Loucy (cell line): ENCODE results near the gene RP2.
A peak's percentile ranks its signal among the peaks of the same experiment; 100 is the strongest.

Experiments used
- H2AFZ ChIP-seq: fragments of 200-600 bp; sonication (generic); 2 replicates; pipeline ENCODE4 v1.6.0; 2016; ENCODE audit warnings: antibody characterized with exemption, mild to moderate bottlenecking, low read length, moderate library complexity
- H3F3A ChIP-seq: fragments of 200-600 bp; 2 replicates; pipeline ENCODE4 v1.6.0; 2016; ENCODE audit warnings: antibody characterized with exemption, low read depth, mild to moderate bottlenecking
- H3K27me3 ChIP-seq: fragments of 200-600 bp; sonication (generic); 2 replicates; pipeline ENCODE4 v1.6.1; 2014; ENCODE audit warnings: low read length, mild to moderate bottlenecking; ENCODE audit not compliant: insufficient read depth, poor library complexity, severe bottlenecking
- H3K36me3 ChIP-seq: fragments of 200-600 bp; sonication (generic); 2 replicates; pipeline ENCODE4 v1.6.1; 2016; ENCODE audit warnings: low read length; ENCODE audit not compliant: insufficient read depth
- H3K4me1 ChIP-seq: fragments of 200-600 bp; sonication (generic); 2 replicates; pipeline ENCODE4 v1.5.1; 2014; ENCODE audit warnings: low read length, mild to moderate bottlenecking; ENCODE audit not compliant: insufficient read depth, poor library complexity, severe bottlenecking
- H3K4me2 ChIP-seq: fragments of 200-600 bp; sonication (generic); 2 replicates; pipeline ENCODE4 v1.6.0; 2014; ENCODE audit warnings: antibody characterized with exemption, low read length, low read depth, mild to moderate bottlenecking; ENCODE audit not compliant: poor library complexity, severe bottlenecking
- H3K4me3 ChIP-seq: fragments of 200-600 bp; sonication (generic); 2 replicates; pipeline ENCODE4 v1.5.1; 2014; ENCODE audit warnings: low read length, mild to moderate bottlenecking, mixed read lengths; ENCODE audit not compliant: poor library complexity, severe bottlenecking
- H3K79me2 ChIP-seq: fragments of 200-600 bp; sonication (generic); 2 replicates; pipeline ENCODE4 v1.6.1; 2014; ENCODE audit warnings: low read length; ENCODE audit not compliant: insufficient read depth
- H3K9ac ChIP-seq: fragments of 200-600 bp; sonication (generic); 2 replicates; pipeline ENCODE4 v1.6.0; 2014; ENCODE audit warnings: mild to moderate bottlenecking, low read depth, low read length, moderate library complexity; ENCODE audit not compliant: poor library complexity, severe bottlenecking
- H3K9me2 ChIP-seq: fragments of 200-600 bp; sonication (generic); replicated peaks from 2 replicates; pipeline ENCODE4 v1.6.1; 2016; ENCODE audit warnings: low read depth, low read length, mixed read lengths
- H3K9me3 ChIP-seq: fragments of 200-600 bp; sonication (generic); 2 replicates; pipeline ENCODE4 v1.6.1; 2014; ENCODE audit warnings: mild to moderate bottlenecking, antibody characterized with exemption, low read length, low read depth; ENCODE audit not compliant: insufficient read depth
- H4K20me1 ChIP-seq: fragments of 200-600 bp; sonication (generic); 2 replicates; pipeline ENCODE4 v1.6.0; 2014; ENCODE audit warnings: antibody characterized with exemption, low read length, mild to moderate bottlenecking; ENCODE audit not compliant: insufficient read depth, poor library complexity, severe bottlenecking
- EZH2phosphoT487 ChIP-seq: fragments of 200-600 bp; IDR thresholded peaks from 2 replicates; pipeline ENCODE4 v1.6.1; 2018; ENCODE audit warnings: antibody characterized with exemption, mild to moderate bottlenecking, moderate library complexity, borderline replicate concordance
- TF ChIP-seq, protein P1 (sequence below): fragments of 200-600 bp; sonication (generic); conservative IDR thresholded peaks from 2 replicates; pipeline ENCODE4 v1.5.1; 2014; ENCODE audit warnings: mild to moderate bottlenecking, antibody characterized with exemption, low read length

Gene RP2

GRCh38 chrX:46837558-46838485, 979 bp downstream of the RP2 start:
- no peaks in the 10 kb centered on the region for H3K9me3 ChIP-seq
- no peaks in the 10 kb centered on the region for H3K36me3 ChIP-seq
- peak overlapping the region; percentile 83 for H3K4me3 ChIP-seq
- H3K79me2 ChIP-seq: peaks cover 52% of the 10 kb centered on the region
- no peaks in the 10 kb centered on the region for H3K9me2 ChIP-seq
- H3K4me2 ChIP-seq: peak overlapping the region; percentile 84
- H3K4me1 ChIP-seq: peaks cover 2% of the 10 kb centered on the region
- no peaks in the 10 kb centered on the region for H3K27me3 ChIP-seq
- peak overlapping the region; percentile 82 for H3K9ac ChIP-seq
- peak overlapping the region; percentile 54; the same call in 1 of the 2 replicates for H2AFZ ChIP-seq
- TF ChIP-seq EZH2phosphoT487: no peak
- TF ChIP-seq, protein P1, sequence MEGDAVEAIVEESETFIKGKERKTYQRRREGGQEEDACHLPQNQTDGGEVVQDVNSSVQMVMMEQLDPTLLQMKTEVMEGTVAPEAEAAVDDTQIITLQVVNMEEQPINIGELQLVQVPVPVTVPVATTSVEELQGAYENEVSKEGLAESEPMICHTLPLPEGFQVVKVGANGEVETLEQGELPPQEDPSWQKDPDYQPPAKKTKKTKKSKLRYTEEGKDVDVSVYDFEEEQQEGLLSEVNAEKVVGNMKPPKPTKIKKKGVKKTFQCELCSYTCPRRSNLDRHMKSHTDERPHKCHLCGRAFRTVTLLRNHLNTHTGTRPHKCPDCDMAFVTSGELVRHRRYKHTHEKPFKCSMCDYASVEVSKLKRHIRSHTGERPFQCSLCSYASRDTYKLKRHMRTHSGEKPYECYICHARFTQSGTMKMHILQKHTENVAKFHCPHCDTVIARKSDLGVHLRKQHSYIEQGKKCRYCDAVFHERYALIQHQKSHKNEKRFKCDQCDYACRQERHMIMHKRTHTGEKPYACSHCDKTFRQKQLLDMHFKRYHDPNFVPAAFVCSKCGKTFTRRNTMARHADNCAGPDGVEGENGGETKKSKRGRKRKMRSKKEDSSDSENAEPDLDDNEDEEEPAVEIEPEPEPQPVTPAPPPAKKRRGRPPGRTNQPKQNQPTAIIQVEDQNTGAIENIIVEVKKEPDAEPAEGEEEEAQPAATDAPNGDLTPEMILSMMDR: no peak
- no peaks in the 10 kb centered on the region for H3F3A ChIP-seq
- peaks cover 16% of the 10 kb centered on the region for H4K20me1 ChIP-seq

DNA sequence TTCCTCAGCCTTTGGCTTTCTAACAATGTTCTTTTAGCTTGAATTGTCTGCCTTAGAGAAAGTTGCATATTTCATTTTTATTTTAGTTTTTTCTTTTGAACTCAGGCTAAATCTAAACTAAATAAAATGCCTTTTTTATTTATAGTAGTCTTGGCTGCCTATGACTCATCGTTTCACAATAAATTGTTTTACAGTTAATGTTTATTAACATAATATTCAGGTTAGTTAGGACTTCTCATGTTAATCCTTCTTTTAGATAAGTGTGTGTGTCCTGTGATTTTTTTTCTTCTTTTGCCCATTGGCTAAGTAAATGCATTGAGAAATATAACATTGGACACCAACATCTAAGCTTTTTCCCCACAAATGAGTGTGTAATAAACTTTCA, 1.6 kb downstream of the RP2 start:
- Histone ChIP-seq H3K9me2 (no peaks in the 10 kb centered on the region), H3K4me3 (peak overlapping the region; percentile 83), H4K20me1 (peaks cover 16% of the 10 kb centered on the region), H3K27me3 (no peaks in the 10 kb centered on the region), H2AFZ (no peak overlapping the region), H3K9me3 (no peaks in the 10 kb centered on the region), H3K36me3 (no peaks in the 10 kb centered on the region), H3K4me1 (peaks cover 2% of the 10 kb centered on the region), H3K4me2 (peak overlapping the region; percentile 84), H3K9ac (peak overlapping the region; percentile 82), H3F3A (no peaks in the 10 kb centered on the region), H3K79me2 (peaks cover 58% of the 10 kb centered on the region)
- TF ChIP-seq, protein P1: no peak
- no peak for TF ChIP-seq EZH2phosphoT487

DNA sequence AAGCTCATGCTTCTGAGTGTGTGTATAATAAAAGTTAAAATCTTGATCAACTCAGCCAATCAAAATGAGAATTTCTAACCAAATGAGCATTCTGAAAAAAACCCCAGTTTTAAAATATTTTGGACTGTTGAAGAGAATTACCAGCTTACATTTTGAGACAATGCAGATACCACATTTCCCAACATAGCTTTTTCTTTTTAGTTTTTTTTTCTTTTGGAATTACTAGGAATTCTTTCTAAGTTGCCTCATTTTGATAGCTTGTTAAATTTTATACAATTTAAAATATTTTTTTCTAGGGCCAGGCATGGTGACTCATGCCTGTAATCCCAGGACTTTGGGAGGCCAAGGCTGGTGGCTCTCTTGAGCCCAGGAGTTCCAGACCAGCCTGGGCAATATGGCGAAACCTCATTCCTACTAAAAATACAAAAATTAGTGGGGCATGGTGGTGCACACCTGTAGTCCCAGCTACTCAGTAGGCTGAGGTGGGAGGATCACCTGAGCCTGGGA, 2.2 kb downstream of the RP2 start:
- peak overlapping the region; percentile 84 for H3K4me2 ChIP-seq
- H3K9me2 ChIP-seq: no peaks in the 10 kb centered on the region
- H4K20me1 ChIP-seq: peaks cover 16% of the 10 kb centered on the region
- H3K79me2 ChIP-seq: peaks cover 61% of the 10 kb centered on the region
- H3K9me3 ChIP-seq: no peaks in the 10 kb centered on the region
- no peaks in the 10 kb centered on the region for H3K36me3 ChIP-seq
- H3K4me1 ChIP-seq: peaks cover 2% of the 10 kb centered on the region
- no peak overlapping the region for H2AFZ ChIP-seq
- H3K9ac ChIP-seq: peak overlapping the region; percentile 82
- no peaks in the 10 kb centered on the region for H3F3A ChIP-seq
- TF ChIP-seq, protein P1: no peak
- no peak for TF ChIP-seq EZH2phosphoT487
- peak overlapping the region; percentile 83 for H3K4me3 ChIP-seq
- no peaks in the 10 kb centered on the region for H3K27me3 ChIP-seq
